ENCODE results near the gene CRADD. TPM values are rescaled to one million over a fixed set of nuclear protein-coding genes. Genes with fewer than 3 reads are reported as not detected.

The CRADD gene
- total RNA-seq, 1 donor from 2014 or later = 41.2 TPM

GRCh38 chr12:93804392-93805179 lies 127.4 kb downstream of the CRADD start:
- no peaks in the 10 kb centered on the region for H3K36me3 Mint-ChIP-seq
- H3K9me3 Mint-ChIP-seq = no peaks in the 10 kb centered on the region
- H3K27me3 Mint-ChIP-seq (ENCODE audit: insufficient read depth, low read depth) = no peaks in the 10 kb centered on the region
- H3K4me3 ChIP-seq = no peak overlapping the region
- no peak for DNase-seq (ENCODE audit: low spot score)
- H3K9ac ChIP-seq = no peak overlapping the region
- H3K79me2 ChIP-seq (ENCODE audit: low read depth) = no peaks in the 10 kb centered on the region
- H3F3A ChIP-seq (ENCODE audit: low read depth) = no peaks in the 10 kb centered on the region
- H3K4me2 ChIP-seq = no peak overlapping the region
- no peaks in the 10 kb centered on the region for H3K27me3 ChIP-seq
- no peak for TF ChIP-seq CTCF (IDR thresholded peaks at IDR 0.05)
- TF ChIP-seq EZH2phosphoT487 (IDR thresholded peaks at IDR 0.05) = no peak
- TF ChIP-seq EZH2 (IDR thresholded peaks at IDR 0.05) = no peak
- H2AFZ ChIP-seq (replicated peaks) = no peak overlapping the region
- H3K27ac ChIP-seq = no peak overlapping the region
- peaks cover 12% of the 10 kb centered on the region for H3K4me1 Mint-ChIP-seq
- H3K4me1 ChIP-seq = peaks cover 7% of the 10 kb centered on the region
- no peaks in the 10 kb centered on the region for H3K9me3 ChIP-seq (ENCODE audit: low read depth)
- H4K20me1 ChIP-seq (ENCODE audit: low read depth) = no peaks in the 10 kb centered on the region
- no peak overlapping the region for H3K4me3 Mint-ChIP-seq
- H3K36me3 ChIP-seq = no peaks in the 10 kb centered on the region
- H3K27ac Mint-ChIP-seq = no peak overlapping the region

GRCh38 chr12:93805736-93806141 lies 128.6 kb downstream of the CRADD start:
- Mint-ChIP-seq H3K4me1 (peaks cover 15% of the 10 kb centered on the region), H3K9me3 (no peaks in the 10 kb centered on the region), H3K27me3 (ENCODE audit: insufficient read depth, low read depth) (no peaks in the 10 kb centered on the region), H3K27ac (no peak overlapping the region), H3K4me3 (no peak overlapping the region), H3K36me3 (no peaks in the 10 kb centered on the region)
- TF ChIP-seq EZH2 (IDR thresholded peaks at IDR 0.05) = no peak
- no peak for TF ChIP-seq CTCF (IDR thresholded peaks at IDR 0.05)
- no peak for TF ChIP-seq EZH2phosphoT487 (IDR thresholded peaks at IDR 0.05)
- DNase-seq (ENCODE audit: low spot score) = no peak
- Histone ChIP-seq H3K36me3 (no peaks in the 10 kb centered on the region), H3F3A (ENCODE audit: low read depth) (no peaks in the 10 kb centered on the region), H3K4me1 (peaks cover 7% of the 10 kb centered on the region), H3K27ac (no peak overlapping the region), H3K9me3 (ENCODE audit: low read depth) (no peaks in the 10 kb centered on the region), H3K4me2 (no peak overlapping the region), H3K4me3 (no peak overlapping the region), H2AFZ (replicated peaks) (no peak overlapping the region), H3K27me3 (no peaks in the 10 kb centered on the region), H3K9ac (no peak overlapping the region), H4K20me1 (ENCODE audit: low read depth) (no peaks in the 10 kb centered on the region), H3K79me2 (ENCODE audit: low read depth) (no peaks in the 10 kb centered on the region)

- H3K27ac Mint-ChIP-seq = no peak overlapping the region
- H3K27me3 Mint-ChIP-seq (ENCODE audit: insufficient read depth, low read depth) = no peaks in the 10 kb centered on the region
- no peak overlapping the region for H3K27ac ChIP-seq
- TF ChIP-seq EZH2phosphoT487 (IDR thresholded peaks at IDR 0.05) (no peak), CTCF (IDR thresholded peaks at IDR 0.05) (no peak), EZH2 (IDR thresholded peaks at IDR 0.05) (no peak)
- H3K4me1 ChIP-seq = peaks cover 7% of the 10 kb centered on the region
- no peak overlapping the region for H3K4me3 ChIP-seq
- peaks cover 21% of the 10 kb centered on the region for H3K4me1 Mint-ChIP-seq
- H3K27me3 ChIP-seq = no peaks in the 10 kb centered on the region
- no peaks in the 10 kb centered on the region for H3K9me3 Mint-ChIP-seq
- H3K4me2 ChIP-seq = no peak overlapping the region
- H3K36me3 Mint-ChIP-seq = no peaks in the 10 kb centered on the region
- no peak overlapping the region for H3K9ac ChIP-seq
- no peak overlapping the region for H3K4me3 Mint-ChIP-seq
- no peak for DNase-seq (ENCODE audit: low spot score)
- H2AFZ ChIP-seq (replicated peaks) = no peak overlapping the region
- H4K20me1 ChIP-seq (ENCODE audit: low read depth) = no peaks in the 10 kb centered on the region
- no peaks in the 10 kb centered on the region for H3F3A ChIP-seq (ENCODE audit: low read depth)
- H3K9me3 ChIP-seq (ENCODE audit: low read depth) = no peaks in the 10 kb centered on the region
- H3K79me2 ChIP-seq (ENCODE audit: low read depth) = no peaks in the 10 kb centered on the region
- no peaks in the 10 kb centered on the region for H3K36me3 ChIP-seq
These were observed 130.2 kb downstream of the CRADD start for GRCh38 chr12:93807354-93807753.
